GM19025 (cell line): ENCODE data around the gene CES3.

Source experiments
- ATAC-seq: cut with Tn5 transposase; IDR thresholded peaks from one replicate; pipeline ENCODE4 v1.9.1; 2021; ENCODE audit warnings: mild to moderate bottlenecking, low read depth, moderate library complexity; ENCODE audit not compliant: unreplicated experiment

The CES3 gene

GRCh38 chr16:67023689-67024088 lies 62.6 kb downstream of the CES3 start:
- ATAC-seq: no peak
